Keratinocyte (primary cell): ENCODE results near the gene SLC13A1. TPM values are rescaled to one million over a fixed set of nuclear protein-coding genes. Genes with fewer than 3 reads are reported as not detected.

ENCODE experiments used
- DNase-seq: peaks from one replicate; pipeline ENCODE4 v3.0.0-alpha.2; 2011; ENCODE audit warnings: low read depth, missing footprints, low spot score
- FAIRE-seq: peaks from 2 replicates; lab custom pipeline; 2011; peaks lifted over from hg19 to GRCh38; lab: Jason Lieb, UNC
- H2AFZ ChIP-seq: 2 replicates; pipeline ENCODE4 v1.6.0; 2012; ENCODE audit warnings: low read length, control low read depth, inconsistent platforms; ENCODE audit not compliant: control insufficient read depth
- H3K27ac ChIP-seq: 2 replicates; pipeline ENCODE4 v1.5.1; 2011; ENCODE audit warnings: low read length; ENCODE audit not compliant: control insufficient read depth, insufficient read depth
- H3K27me3 ChIP-seq: 3 replicates; pipeline ENCODE4 v1.6.0; 2011; ENCODE audit warnings: low read length; ENCODE audit not compliant: control insufficient read depth, insufficient read depth; ENCODE audit errors: extremely low read depth
- H3K36me3 ChIP-seq, 2 experiments: 2 replicates in 1 of 2; 3 replicates in 1 of 2; pipeline ENCODE4 v1.5.1; 2011; ENCODE audit warnings: low read length in 2 of 2, mild to moderate bottlenecking in 1 of 2; ENCODE audit not compliant: control insufficient read depth in 2 of 2, insufficient read depth in 2 of 2; ENCODE audit errors: extremely low read depth in 1 of 2
- H3K4me1 ChIP-seq: 3 replicates; pipeline ENCODE4 v1.5.1; 2011; ENCODE audit warnings: low read length; ENCODE audit not compliant: control insufficient read depth, insufficient read depth; ENCODE audit errors: extremely low read depth
- H3K4me2 ChIP-seq: 3 replicates; pipeline ENCODE4 v1.6.0; 2011; ENCODE audit warnings: low read depth, low read length; ENCODE audit not compliant: control insufficient read depth, insufficient read depth; ENCODE audit errors: extremely low read depth
- H3K4me3 ChIP-seq, 3 experiments: fragments of 200-600 bp in 1 of 3; sonication (generic) in 1 of 3; 2 replicates in 2 of 3; 3 replicates in 1 of 3; pipeline ENCODE4 v1.5.1; 2011 to 2016; ENCODE audit warnings: low read length in 3 of 3, mild to moderate bottlenecking in 3 of 3, control low read depth in 2 of 3, inconsistent platforms in 1 of 3, low read depth in 1 of 3, mixed read lengths in 1 of 3, mixed run types in 1 of 3, moderate library complexity in 1 of 3; ENCODE audit not compliant: control insufficient read depth in 2 of 3, insufficient read depth in 2 of 3; ENCODE audit errors: extremely low read depth in 1 of 3
- H3K79me2 ChIP-seq: 2 replicates; pipeline ENCODE4 v1.6.0; 2012; ENCODE audit warnings: low read length; ENCODE audit not compliant: control insufficient read depth, insufficient read depth
- H3K9ac ChIP-seq: 3 replicates; pipeline ENCODE4 v1.6.0; 2011; ENCODE audit warnings: low read length; ENCODE audit not compliant: control insufficient read depth, insufficient read depth; ENCODE audit errors: extremely low read depth
- H3K9me1 ChIP-seq: 3 replicates; pipeline ENCODE4 v1.6.0; 2011; ENCODE audit warnings: low read length; ENCODE audit not compliant: control insufficient read depth, insufficient read depth; ENCODE audit errors: extremely low read depth
- H3K9me3 ChIP-seq: 2 replicates; pipeline ENCODE4 v1.5.1; 2012; ENCODE audit warnings: low read depth, low read length; ENCODE audit not compliant: control insufficient read depth
- H4K20me1 ChIP-seq: 3 replicates; pipeline ENCODE4 v1.6.0; 2011; ENCODE audit warnings: low read length; ENCODE audit not compliant: control insufficient read depth, insufficient read depth; ENCODE audit errors: extremely low read depth
- EZH2 ChIP-seq: IDR thresholded peaks from one replicate; pipeline ENCODE4 v1.6.1; 2012; ENCODE audit warnings: inconsistent platforms, mild to moderate bottlenecking, low read length, moderate library complexity
- dilution Hi-C: fragments of 300-500 bp; cut with MboI; formaldehyde crosslinking; loops from one replicate; pipeline ENCODE4 v1.7.0; 2020; ENCODE audit warnings: low sequenced_read_pairs; ENCODE audit not compliant: extremely low pct_ligation_motif_present
- polyA plus RNA-seq, 5 experiments: library from polyadenylated mRNA; depleted of rRNA in 3 of 5; stranded (reverse) in 3 of 5; stranded (forward) in 1 of 5; unstranded in 1 of 5; fragments of >200 nt; gene quantifications; 1 replicate in 1 of 5; 2 replicates in 3 of 5; 3 replicates in 1 of 5; pipeline versions ENCODE4 v1.2.1 to v1.2.3, GENCODE V29; 2011 to 2012; ENCODE audit warnings: missing spikeins in 2 of 5, low read depth in 1 of 5, low replicate concordance in 1 of 5
- TF ChIP-seq, protein P1 (sequence below), 3 experiments: IDR thresholded peaks in 1 of 3; conservative IDR thresholded peaks in 1 of 3; optimal IDR thresholded peaks in 1 of 3; 2 replicates in 2 of 3; 3 replicates in 1 of 3; pipeline versions ENCODE3 to v1.5.1; 2011; ENCODE audit warnings: low read length in 3 of 3, mild to moderate bottlenecking in 3 of 3, moderate library complexity in 2 of 3, control low read depth in 1 of 3, inconsistent platforms in 1 of 3; ENCODE audit not compliant: insufficient read depth in 2 of 3; ENCODE audit errors: extremely low read depth in 1 of 3

Gene SLC13A1
- polyA plus RNA-seq, 1 donor (not counting 4 experiments of a cell fraction or from before 2014, with no cell fraction given): not detected

DNA sequence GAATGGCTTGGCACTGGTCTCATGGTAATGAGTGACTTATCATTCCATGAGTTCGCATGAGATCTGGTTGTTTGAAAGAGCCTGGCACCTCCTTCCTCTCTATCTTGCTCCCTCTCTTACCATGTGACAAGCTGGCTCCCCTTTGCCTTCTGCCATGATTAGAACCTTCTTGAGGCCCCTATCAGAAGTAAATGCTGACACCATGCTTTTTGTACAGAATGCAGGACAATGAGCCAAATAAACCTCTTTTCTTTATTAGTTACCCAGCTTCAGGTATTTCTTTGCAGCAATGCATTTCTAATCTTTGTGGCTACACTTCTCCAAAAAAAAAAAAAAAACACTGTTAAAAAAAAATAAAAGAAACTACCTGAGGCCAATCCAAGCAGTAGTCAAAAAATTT is 17.1 kb upstream of the SLC13A1 start:
- Histone ChIP-seq H2AFZ (no peak overlapping the region), H3K27ac (no peak overlapping the region), H3K36me3 (no peaks in the 10 kb centered on the region), H3K9me1 (no peaks in the 10 kb centered on the region), H4K20me1 (no peaks in the 10 kb centered on the region), H3K27me3 (no peaks in the 10 kb centered on the region), H3K4me2 (no peak overlapping the region), H3K9me3 (no peaks in the 10 kb centered on the region), H3K4me3 (no peak overlapping the region), H3K9ac (no peak overlapping the region), H3K79me2 (no peaks in the 10 kb centered on the region), H3K4me1 (no peaks in the 10 kb centered on the region)
- FAIRE-seq (no peak), DNase-seq (no peak)
- TF ChIP-seq, protein P1, sequence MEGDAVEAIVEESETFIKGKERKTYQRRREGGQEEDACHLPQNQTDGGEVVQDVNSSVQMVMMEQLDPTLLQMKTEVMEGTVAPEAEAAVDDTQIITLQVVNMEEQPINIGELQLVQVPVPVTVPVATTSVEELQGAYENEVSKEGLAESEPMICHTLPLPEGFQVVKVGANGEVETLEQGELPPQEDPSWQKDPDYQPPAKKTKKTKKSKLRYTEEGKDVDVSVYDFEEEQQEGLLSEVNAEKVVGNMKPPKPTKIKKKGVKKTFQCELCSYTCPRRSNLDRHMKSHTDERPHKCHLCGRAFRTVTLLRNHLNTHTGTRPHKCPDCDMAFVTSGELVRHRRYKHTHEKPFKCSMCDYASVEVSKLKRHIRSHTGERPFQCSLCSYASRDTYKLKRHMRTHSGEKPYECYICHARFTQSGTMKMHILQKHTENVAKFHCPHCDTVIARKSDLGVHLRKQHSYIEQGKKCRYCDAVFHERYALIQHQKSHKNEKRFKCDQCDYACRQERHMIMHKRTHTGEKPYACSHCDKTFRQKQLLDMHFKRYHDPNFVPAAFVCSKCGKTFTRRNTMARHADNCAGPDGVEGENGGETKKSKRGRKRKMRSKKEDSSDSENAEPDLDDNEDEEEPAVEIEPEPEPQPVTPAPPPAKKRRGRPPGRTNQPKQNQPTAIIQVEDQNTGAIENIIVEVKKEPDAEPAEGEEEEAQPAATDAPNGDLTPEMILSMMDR (optimal IDR thresholded peaks at IDR 0.05 in 1 of 3, IDR thresholded peaks at IDR 0.05 in 1 of 3, conservative IDR thresholded peaks at IDR 0.05 in 1 of 3; ENCODE audit: extremely low read depth in 1 of 3, insufficient read depth in 2 of 3, low read length in 3 of 3): no peak
- TF ChIP-seq EZH2: no peak
- dilution Hi-C loops: no loop called here

DNA sequence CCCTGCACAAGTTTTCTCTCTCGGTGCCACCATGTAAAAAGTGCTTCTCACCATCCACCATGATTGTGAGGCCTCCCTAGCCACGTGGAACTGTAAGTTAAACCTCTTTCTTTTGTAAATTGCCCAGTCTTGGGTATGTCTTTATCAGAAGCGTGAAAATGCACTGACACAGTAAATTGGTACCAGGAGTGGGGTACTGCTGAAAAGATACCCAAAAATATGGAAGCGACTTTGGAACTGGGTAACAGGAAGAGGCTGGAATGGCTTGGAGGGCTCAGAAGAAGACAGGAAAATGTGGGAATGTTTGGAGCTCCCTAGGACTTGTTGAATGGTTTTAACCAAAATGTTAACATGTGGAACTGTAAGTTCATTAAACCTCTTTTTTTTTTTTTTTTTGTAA is 15.6 kb upstream of the SLC13A1 start:
- no peaks in the 10 kb centered on the region for H4K20me1 ChIP-seq
- no peak overlapping the region for H3K4me2 ChIP-seq
- no peak overlapping the region for H3K9ac ChIP-seq
- no peaks in the 10 kb centered on the region for H3K9me3 ChIP-seq
- no peaks in the 10 kb centered on the region for H3K4me1 ChIP-seq
- H3K36me3 ChIP-seq: no peaks in the 10 kb centered on the region
- no peaks in the 10 kb centered on the region for H3K9me1 ChIP-seq
- no peak overlapping the region for H3K4me3 ChIP-seq
- no peak overlapping the region for H3K27ac ChIP-seq
- H3K27me3 ChIP-seq: no peaks in the 10 kb centered on the region
- dilution Hi-C loops: no loop called here
- no peak for FAIRE-seq
- no peak overlapping the region for H2AFZ ChIP-seq
- TF ChIP-seq, protein P1 (optimal IDR thresholded peaks at IDR 0.05 in 1 of 3, IDR thresholded peaks at IDR 0.05 in 1 of 3, conservative IDR thresholded peaks at IDR 0.05 in 1 of 3; ENCODE audit: extremely low read depth in 1 of 3, insufficient read depth in 2 of 3, low read length in 3 of 3): no peak
- DNase-seq: no peak
- H3K79me2 ChIP-seq: no peaks in the 10 kb centered on the region
